ENCODE results near the gene UBE2J2.

Gene UBE2J2

GRCh38 chr1:1282998-1283397, 9.3 kb upstream of the UBE2J2 start:
- DNase-seq (ENCODE audit: low spot score), result no peak
- no peak for TF ChIP-seq CTCF (IDR thresholded peaks at IDR 0.05; ENCODE audit: extremely low read depth, missing control alignments)

- no peak for TF ChIP-seq CTCF (IDR thresholded peaks at IDR 0.05; ENCODE audit: extremely low read depth, missing control alignments)
- DNase-seq (ENCODE audit: low spot score), result no peak
Observed at GRCh38 chr1:1281533-1282321, 8.1 kb upstream of the UBE2J2 start.

- no peak for DNase-seq (ENCODE audit: low spot score)
Observed at GRCh38 chr1:1280782-1281481, 7.3 kb upstream of the UBE2J2 start.

GRCh38 chr1:1279028-1279427, 5.4 kb upstream of the UBE2J2 start:
- no peak for TF ChIP-seq CTCF (IDR thresholded peaks at IDR 0.05; ENCODE audit: extremely low read depth, missing control alignments)
- DNase-seq (ENCODE audit: low spot score), result no peak

More at GRCh38 chr1:1280782-1281481, 7.3 kb upstream of the UBE2J2 start:
- no peak for TF ChIP-seq CTCF (IDR thresholded peaks at IDR 0.05; ENCODE audit: extremely low read depth, missing control alignments)

GRCh38 chr1:1278620-1279019, 5.0 kb upstream of the UBE2J2 start:
- DNase-seq (ENCODE audit: low spot score), result no peak
- no peak for TF ChIP-seq CTCF (IDR thresholded peaks at IDR 0.05; ENCODE audit: extremely low read depth, missing control alignments)

- no peak for TF ChIP-seq CTCF (IDR thresholded peaks at IDR 0.05; ENCODE audit: extremely low read depth, missing control alignments)
- no peak for DNase-seq (ENCODE audit: low spot score)
Observed at GRCh38 chr1:1275836-1276235, 2.2 kb upstream of the UBE2J2 start.

- DNase-seq (ENCODE audit: low spot score), result no peak
- no peak for TF ChIP-seq CTCF (IDR thresholded peaks at IDR 0.05; ENCODE audit: extremely low read depth, missing control alignments)
Observed at GRCh38 chr1:1274931-1275431, 1.3 kb upstream of the UBE2J2 start.
